ENCODE measurements around the gene UBIAD1. TPM values are rescaled to one million over a fixed set of nuclear protein-coding genes. Genes with fewer than 3 reads are reported as not detected.

The UBIAD1 gene
- total and polyA plus RNA-seq, 2 of the 13 experiments (the other 11 are each of a cell fraction or from before 2014, with no cell fraction given), result 16.9 to 20.4 TPM

DNA sequence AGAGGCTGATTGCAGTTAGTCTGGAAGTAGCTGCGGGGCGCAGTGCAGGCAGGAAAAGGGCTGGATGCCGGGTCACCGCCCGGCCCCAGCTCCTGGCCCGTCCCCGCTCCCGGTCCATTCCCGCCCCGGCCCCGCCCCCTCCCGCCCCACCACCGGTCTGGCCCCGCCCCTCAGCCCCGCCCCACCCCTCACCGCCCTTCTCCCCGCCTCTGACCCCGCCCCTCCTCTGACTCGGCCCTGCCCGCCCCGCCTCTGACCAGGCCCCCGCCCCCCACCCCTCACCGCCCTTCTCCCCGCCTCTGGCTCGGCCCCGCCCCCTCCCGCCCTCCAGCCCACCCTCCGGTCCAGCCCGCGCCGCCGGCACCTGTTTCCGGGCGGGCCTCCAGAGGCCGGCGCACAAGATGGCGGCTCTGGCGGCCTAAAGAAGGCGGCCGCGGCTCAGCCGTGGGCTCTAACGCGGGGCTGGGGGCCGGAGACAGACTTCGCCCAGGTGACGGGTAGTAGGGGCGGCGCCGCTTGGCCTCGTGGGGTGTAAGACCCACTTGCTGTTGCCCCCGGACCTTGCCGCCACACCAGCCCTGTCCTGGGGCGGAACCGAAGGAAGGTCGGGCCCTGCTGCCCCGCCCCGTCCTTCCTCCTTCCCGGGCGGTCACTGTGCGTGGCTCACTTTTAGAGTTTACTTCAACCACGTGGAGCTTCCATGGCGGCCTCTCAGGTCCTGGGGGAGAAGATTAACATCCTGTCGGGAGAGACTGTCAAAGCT lies at the start of gene UBIAD1 (continued):
- no peak for TF ChIP-seq RERE (CRISPR knock-in tag; IDR thresholded peaks at IDR 0.05; ENCODE audit: low read depth)
- peak; percentile 85 for TF ChIP-seq POLR2G (IDR thresholded peaks at IDR 0.05; ENCODE audit: low read depth, low read length)
- TF ChIP-seq TSC22D2 (CRISPR knock-in tag; IDR thresholded peaks at IDR 0.05; ENCODE audit: borderline replicate concordance), result no peak
- no peak; the same call in 1 of the 2 replicates for TF ChIP-seq CC2D1A (CRISPR knock-in tag; IDR thresholded peaks at IDR 0.05)
- no peak for TF ChIP-seq HMG20A (CRISPR knock-in tag; IDR thresholded peaks at IDR 0.05; ENCODE audit: borderline replicate concordance)
- TF ChIP-seq KLF12 (CRISPR knock-in tag; IDR thresholded peaks at IDR 0.05; ENCODE audit: borderline replicate concordance), result peak; percentile 83
- peak; percentile 80 for TF ChIP-seq SP5 (CRISPR knock-in tag; IDR thresholded peaks at IDR 0.05; ENCODE audit: borderline replicate concordance, low read depth)
- TF ChIP-seq ZNF430 (CRISPR knock-in tag; IDR thresholded peaks at IDR 0.05), result peak; percentile 89
- no peak for TF ChIP-seq SUZ12 (IDR thresholded peaks at IDR 0.05; ENCODE audit: low read depth, low read length)
- no peak for TF ChIP-seq ZNF12 (CRISPR knock-in tag; IDR thresholded peaks at IDR 0.05)
- TF ChIP-seq, protein P1, sequence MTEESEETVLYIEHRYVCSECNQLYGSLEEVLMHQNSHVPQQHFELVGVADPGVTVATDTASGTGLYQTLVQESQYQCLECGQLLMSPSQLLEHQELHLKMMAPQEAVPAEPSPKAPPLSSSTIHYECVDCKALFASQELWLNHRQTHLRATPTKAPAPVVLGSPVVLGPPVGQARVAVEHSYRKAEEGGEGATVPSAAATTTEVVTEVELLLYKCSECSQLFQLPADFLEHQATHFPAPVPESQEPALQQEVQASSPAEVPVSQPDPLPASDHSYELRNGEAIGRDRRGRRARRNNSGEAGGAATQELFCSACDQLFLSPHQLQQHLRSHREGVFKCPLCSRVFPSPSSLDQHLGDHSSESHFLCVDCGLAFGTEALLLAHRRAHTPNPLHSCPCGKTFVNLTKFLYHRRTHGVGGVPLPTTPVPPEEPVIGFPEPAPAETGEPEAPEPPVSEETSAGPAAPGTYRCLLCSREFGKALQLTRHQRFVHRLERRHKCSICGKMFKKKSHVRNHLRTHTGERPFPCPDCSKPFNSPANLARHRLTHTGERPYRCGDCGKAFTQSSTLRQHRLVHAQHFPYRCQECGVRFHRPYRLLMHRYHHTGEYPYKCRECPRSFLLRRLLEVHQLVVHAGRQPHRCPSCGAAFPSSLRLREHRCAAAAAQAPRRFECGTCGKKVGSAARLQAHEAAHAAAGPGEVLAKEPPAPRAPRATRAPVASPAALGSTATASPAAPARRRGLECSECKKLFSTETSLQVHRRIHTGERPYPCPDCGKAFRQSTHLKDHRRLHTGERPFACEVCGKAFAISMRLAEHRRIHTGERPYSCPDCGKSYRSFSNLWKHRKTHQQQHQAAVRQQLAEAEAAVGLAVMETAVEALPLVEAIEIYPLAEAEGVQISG (CRISPR knock-in tag; IDR thresholded peaks at IDR 0.05), result peak; percentile 65; the same call in 1 of the 2 replicates
- TF ChIP-seq, protein P2, sequence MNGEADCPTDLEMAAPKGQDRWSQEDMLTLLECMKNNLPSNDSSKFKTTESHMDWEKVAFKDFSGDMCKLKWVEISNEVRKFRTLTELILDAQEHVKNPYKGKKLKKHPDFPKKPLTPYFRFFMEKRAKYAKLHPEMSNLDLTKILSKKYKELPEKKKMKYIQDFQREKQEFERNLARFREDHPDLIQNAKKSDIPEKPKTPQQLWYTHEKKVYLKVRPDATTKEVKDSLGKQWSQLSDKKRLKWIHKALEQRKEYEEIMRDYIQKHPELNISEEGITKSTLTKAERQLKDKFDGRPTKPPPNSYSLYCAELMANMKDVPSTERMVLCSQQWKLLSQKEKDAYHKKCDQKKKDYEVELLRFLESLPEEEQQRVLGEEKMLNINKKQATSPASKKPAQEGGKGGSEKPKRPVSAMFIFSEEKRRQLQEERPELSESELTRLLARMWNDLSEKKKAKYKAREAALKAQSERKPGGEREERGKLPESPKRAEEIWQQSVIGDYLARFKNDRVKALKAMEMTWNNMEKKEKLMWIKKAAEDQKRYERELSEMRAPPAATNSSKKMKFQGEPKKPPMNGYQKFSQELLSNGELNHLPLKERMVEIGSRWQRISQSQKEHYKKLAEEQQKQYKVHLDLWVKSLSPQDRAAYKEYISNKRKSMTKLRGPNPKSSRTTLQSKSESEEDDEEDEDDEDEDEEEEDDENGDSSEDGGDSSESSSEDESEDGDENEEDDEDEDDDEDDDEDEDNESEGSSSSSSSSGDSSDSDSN (CRISPR knock-in tag; IDR thresholded peaks at IDR 0.05), result peak; percentile 93
- TF ChIP-seq ZNF781 (CRISPR knock-in tag; IDR thresholded peaks at IDR 0.05; ENCODE audit: borderline replicate concordance, not compliant biosample characterization), result no peak
- peak; percentile 68 for TF ChIP-seq XRCC5 (optimal IDR thresholded peaks at IDR 0.05; ENCODE audit: low read length)
- TF ChIP-seq SIX4 (CRISPR knock-in tag; IDR thresholded peaks at IDR 0.05), result peak; percentile 12; the same call in 1 of the 2 replicates
- peak; percentile 69 for TF ChIP-seq AGO2 (optimal IDR thresholded peaks at IDR 0.05; ENCODE audit: low read depth, low read length)
- TF ChIP-seq ZNF549 (CRISPR knock-in tag; IDR thresholded peaks at IDR 0.05), result no peak
- TF ChIP-seq PBX2 (CRISPR knock-in tag; IDR thresholded peaks at IDR 0.05), result no peak

Measured in HepG2 (cell line).